Loucy (cell line): ENCODE measurements around the gene TTC27.

Experiments used
- EZH2phosphoT487 ChIP-seq: fragments of 200-600 bp; IDR thresholded peaks from 2 replicates; pipeline ENCODE4 v1.6.1; 2018; ENCODE audit warnings: antibody characterized with exemption, mild to moderate bottlenecking, moderate library complexity, borderline replicate concordance
- TF ChIP-seq, protein P1 (sequence below): fragments of 200-600 bp; sonication (generic); conservative IDR thresholded peaks from 2 replicates; pipeline ENCODE4 v1.5.1; 2014; ENCODE audit warnings: mild to moderate bottlenecking, antibody characterized with exemption, low read length

DNA sequence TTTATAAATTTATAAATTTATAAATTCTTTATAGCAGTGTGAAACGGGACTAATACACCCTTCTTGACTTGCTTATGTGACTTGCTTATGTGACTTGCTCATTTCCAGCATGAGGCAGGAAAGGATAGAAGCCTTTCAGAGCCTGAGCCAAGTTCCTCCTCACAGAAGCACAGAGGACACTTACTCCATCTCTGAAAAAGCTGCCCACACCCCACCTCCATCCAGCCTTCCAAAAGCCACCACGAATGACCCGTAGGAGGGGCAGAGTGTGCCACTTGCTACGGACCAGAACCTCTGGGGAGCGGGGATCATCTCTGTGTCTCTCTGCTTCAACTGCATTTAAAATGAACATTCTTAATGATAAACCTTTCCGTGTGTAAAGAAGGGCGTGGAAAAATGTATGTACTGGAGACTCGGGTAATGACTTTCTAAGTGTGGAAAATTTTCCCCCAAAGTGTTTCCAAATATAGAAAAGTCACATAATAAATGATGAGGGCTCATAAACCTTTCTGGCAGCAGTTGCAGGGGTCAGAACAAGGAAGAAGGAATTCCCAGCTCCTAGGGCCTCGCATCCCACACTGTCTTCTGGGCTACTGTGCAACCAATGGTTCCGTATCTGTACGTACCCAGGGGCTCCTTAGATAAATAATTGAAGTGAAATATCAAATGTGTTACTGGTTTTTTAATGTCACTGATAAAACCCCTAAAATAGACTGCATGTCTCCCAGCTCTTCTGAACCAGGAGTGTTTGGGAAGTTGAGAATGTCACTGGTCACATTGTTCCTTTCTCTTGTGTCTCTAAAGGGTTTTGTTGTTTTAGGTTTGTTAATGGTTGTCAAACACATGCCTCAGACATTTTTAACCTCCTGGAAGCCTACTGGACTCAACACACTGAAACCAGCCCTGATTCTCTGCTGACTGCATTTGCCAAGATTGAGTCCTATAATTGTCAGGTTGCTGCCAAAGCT is 214.4 kb downstream of the TTC27 start:
- TF ChIP-seq, protein P1, sequence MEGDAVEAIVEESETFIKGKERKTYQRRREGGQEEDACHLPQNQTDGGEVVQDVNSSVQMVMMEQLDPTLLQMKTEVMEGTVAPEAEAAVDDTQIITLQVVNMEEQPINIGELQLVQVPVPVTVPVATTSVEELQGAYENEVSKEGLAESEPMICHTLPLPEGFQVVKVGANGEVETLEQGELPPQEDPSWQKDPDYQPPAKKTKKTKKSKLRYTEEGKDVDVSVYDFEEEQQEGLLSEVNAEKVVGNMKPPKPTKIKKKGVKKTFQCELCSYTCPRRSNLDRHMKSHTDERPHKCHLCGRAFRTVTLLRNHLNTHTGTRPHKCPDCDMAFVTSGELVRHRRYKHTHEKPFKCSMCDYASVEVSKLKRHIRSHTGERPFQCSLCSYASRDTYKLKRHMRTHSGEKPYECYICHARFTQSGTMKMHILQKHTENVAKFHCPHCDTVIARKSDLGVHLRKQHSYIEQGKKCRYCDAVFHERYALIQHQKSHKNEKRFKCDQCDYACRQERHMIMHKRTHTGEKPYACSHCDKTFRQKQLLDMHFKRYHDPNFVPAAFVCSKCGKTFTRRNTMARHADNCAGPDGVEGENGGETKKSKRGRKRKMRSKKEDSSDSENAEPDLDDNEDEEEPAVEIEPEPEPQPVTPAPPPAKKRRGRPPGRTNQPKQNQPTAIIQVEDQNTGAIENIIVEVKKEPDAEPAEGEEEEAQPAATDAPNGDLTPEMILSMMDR = no peak
- TF ChIP-seq EZH2phosphoT487 = no peak
